Right hindlimb (tissue), 1 donor: ENCODE measurements around the gene PPIB.
"Not testable (repeated sequence)": the region's sequence is repeated elsewhere in the genome, so short reads cannot be mapped to it uniquely, and the experiment has no call there.

Experiments used
- DNase-seq: peaks from one replicate; pipeline ENCODE4 v3.0.0-alpha.2; 2018

Gene PPIB

DNA sequence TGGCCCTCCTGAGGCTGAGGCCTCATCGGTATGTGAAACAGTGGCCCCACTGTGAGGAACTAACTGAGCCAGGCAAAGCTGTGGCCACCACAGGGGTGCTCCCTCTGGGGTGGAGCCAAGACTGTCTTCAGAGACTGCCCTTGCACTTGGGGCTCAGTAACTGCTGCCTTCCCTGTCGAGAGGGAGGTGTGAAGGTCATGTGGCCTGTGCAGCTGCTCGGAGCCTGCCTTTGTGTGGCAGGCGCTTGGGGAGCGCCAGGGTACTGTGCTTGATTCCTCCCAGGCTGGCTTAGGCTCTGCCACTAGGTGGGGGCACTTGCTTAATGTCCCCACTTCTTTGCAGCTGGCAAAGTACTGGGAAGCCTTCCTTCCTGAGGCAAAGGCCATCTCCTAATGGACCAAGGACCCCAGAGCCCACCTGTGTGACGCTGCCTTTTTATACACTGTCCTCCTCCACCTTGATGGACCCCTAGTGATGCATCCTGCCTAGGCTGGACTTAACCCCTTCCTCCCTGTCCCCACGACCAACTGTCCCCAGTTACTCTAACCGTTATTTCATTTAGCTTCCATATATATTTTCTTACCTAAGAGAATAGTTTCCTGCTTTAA lies 25.5 kb downstream of the PPIB start:
- DNase-seq, result no peak

DNA sequence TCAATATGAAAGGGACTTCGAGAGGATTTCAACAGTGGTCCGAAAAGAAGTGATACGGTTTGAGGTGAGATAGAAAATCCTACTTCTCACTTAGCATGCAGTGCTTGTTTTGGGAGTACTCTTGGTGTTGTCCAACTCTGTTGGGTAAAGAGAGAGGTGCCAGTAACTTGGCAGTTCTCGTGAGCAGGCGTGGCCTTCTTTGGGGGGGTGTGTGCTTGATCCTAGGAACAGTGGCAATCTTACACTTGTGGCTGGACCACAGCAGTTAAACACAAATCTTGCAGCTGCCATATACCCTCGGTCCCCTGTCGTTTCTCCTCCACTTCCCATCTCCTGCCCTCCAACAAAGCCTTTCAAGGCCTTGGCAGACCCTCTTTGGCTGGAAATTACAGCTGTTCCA lies 26.5 kb downstream of the PPIB start:
- no peak for DNase-seq

DNA sequence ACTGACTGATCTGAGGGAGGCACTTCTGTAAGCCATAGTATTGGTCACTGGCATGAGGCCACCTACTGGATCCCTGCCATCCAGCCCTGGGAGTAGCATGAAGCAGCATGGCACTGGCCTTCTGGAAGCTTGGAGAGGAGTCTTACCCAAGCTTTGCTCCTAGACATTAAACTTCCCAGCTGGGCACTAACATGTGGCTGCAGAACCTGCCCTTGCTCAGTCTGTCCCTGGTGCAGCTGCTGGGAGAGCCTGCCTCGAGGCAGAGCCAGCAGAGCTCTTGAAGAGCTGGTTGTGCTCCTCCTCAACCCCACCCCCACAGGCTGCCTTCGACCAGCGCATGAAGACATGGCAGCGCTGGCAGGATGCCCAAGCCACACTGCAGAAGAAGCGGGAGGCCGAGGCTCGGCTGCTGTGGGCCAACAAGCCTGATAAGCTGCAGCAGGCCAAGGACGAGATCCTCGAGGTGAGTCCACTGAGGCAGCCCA lies 28.4 kb downstream of the PPIB start:
- DNase-seq, result no peak

DNA sequence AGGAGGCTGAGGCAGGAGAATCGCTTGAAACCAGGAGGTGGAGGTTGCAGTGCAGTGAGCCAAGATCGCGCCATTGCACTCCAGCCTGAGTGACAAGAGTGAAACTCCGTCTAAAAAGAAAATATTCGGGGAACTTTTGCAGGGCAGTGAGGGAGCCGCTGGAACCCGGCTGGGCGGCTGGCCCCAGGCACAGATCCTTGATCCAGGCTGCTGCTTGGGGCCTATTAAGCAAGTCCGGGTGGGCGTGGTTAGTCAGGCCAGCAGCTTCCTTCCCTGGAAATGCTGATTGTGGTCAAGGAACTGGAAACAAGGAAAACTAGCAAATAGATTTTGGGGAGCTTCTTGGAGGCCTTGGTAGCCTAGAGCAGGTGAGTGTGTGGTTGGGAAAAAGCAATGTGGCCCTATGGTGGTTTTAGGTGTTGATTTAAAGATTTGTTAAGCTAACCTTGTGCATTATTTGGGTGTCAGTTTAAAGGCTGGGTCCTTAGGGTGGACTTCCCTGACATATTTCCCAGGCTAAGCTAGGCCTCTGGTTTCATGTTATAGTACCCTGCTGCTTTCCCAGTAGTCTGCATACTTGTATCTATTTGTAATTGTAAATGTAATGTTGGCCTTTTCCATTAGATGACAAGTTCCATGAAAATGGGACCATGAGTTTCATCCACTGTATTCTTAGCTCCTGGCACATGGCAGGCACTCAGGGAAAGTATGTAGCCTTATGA lies 29.0 kb downstream of the PPIB start:
- no peak for DNase-seq

DNA sequence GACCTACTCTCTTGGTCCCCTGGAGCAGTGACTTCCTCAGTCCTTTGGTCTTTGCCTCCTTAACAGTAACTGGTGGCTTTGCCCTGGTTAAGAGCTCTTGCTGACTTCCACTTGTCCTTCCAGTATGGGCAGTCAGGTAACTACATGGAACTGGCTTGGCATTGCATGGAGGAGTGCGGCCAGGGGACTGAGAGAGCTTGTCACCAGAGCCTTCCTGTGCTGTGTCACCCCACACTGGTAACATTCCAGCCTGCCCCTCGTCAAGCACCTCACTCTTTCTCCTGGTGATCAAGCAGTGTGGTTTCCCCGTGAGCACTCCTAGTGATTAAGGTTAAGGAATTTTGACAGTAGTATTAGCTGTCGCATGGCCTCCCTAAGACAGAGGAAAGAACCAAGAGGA lies 30.6 kb downstream of the PPIB start:
- no peak for DNase-seq

DNA sequence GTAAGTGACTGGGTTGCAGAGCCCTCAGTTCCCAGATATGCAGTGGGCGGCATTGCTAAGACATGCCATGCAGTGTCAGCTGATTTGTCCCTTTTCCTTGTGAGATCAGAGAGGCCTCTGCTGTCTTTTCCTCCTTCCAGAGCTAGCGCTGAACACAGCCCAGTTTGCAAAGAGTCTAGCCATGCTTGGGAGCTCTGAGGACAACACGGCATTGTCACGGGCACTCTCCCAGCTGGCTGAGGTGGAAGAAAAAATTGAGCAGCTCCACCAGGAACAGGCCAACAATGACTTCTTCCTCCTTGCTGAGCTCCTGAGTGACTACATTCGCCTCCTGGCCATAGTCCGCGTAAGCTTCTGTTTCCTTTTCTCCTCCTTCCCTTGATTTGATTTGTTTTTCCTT lies 31.3 kb downstream of the PPIB start:
- no peak for DNase-seq

DNA sequence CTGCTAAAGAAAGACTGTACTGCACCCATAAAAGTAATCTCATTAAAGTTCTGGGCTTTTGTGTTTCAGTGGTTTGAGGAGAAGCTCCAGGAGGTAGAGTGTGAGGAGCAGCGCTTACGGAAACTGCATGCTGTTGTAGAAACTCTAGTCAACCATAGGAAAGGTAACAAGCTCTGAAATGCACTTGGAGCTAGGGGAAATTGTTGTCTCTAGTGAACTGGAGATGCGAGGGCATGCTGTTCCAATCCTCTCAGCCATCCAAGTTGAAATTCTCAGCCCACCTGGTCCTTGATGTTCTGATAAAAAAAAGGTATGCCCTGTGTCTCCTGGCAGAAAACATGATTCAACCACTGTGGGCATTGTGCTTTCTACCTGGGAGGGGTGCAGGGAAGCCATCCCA lies 32.7 kb downstream of the PPIB start:
- DNase-seq, result no peak

DNA sequence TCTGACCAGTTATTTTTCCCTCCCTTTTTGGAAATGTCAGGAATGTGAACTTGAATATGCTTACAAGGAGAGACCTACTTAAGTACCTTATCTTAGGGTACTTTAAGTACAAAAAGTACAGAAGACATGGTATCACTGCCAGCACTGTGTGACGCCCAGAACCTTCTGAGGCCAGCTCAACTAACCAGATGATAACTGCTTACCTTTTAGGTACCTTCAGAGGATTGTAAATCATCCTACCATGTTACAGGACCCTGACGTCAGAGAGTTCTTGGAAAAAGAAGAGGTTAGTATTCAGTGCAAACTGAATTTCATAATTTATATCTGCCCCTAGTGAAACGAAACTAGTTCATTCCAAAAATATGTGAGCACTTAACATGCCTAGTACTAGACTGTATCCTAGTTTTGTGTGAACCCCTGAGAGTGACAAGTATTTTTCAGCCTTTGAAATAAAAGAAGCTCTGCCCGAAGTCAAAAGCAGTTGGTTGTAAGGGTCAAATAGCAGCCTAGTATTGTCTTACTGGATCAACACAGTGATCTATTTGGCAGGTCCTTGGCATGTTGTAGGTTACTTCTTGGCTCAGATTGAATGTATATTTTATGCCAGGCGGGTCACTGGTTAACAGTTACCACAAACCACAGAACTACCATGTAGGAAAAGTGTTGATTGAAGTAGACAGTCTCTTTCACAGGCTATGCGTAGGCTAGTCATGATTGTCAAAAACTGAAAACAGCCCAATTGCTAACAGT lies 35.1 kb downstream of the PPIB start:
- no peak for DNase-seq

DNA sequence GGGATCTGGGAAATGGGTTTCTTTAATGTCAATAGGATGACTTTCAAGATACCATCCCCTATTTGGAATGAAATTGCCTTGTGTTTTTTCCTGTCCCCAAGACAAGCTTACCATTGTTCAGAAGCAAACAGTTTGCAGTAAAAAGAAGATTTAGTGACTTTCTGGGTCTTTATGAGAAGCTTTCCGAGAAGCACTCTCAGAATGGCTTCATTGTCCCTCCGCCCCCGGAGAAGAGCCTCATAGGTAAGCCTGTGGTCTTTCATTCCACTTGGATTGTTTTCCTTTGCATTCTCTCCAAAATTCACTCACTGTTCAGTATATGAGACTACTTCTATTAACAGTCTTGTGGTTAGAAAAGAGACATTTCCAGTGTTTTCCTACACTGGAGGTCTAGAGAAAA lies 36.8 kb downstream of the PPIB start:
- DNase-seq, result no peak

DNA sequence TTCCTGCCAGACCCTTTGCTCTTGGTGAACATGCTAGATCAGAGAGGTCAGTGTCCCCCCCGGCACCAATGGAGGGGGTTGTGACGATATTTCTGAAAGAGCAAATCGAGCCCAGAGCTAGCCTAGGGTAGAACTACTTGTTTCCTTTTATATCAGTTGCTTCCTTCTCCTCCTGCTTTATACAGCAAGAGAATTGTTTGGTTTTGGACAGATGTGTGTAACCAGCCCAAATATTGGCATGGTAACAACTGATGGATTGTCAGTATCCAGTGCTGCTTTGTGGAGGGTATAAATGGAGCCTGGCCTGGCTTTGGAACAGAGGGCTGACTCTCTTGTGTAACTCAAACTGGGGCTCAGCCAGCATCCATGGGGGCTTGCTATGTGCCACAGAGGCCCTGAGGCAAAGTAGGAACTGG lies 39.9 kb downstream of the PPIB start:
- DNase-seq, result no peak

DNA sequence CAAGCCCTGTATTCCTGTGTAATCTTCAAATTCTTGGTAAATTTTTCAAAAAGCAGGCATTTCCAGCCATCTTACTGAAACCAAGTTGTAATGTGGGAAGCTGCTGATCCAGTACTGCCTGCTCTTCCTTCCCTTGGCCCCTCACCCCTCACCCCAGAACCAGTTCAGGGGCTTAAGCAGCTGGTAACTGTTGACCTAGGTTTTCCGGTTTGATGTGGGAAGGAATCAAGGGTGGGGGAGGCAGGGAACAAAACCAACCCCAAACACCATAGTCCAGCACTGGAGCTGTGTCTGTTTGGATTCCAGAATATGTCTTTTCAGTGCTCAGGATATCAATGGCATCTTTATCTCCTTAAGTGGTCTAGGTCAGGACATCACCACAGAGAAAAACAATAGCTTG lies 40.4 kb downstream of the PPIB start:
- DNase-seq, result no peak

DNA sequence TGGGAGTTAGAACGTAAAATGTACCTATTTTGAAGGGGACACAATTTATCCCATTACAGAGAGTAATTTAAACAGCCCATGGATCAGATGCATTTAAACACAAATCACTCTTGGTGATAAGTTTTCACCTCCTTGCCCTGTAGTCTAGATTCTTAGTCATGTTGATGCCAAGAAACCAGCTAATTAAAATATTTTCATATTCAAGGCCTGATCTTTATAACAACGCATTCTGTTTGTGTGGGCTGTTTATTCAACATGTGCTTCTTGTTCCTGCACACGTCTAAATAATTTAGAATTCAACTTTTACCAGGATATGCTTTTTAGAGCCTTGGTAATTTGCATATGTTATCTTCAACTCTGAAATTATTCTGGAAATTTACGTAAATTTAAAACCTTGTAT lies 41.2 kb downstream of the PPIB start:
- DNase-seq, result no peak

DNA sequence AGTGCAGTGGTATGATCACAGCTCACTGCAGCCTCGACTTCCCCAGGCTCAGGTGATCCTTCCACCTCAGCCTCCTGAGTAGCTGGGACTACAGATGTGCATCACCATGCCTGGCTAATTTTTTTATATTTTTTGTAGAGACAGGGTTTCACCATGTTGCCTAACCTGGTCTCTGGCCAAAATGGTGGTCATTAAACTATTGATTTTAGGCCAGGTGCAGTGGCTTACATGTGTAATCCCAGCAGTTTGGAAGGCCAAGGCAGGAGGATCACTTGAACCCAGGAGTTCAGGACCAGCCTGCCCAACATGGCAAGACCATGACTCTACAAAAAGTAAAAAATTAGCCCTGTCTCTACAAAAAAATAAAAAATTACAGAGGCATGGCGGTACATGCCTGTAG lies 42.5 kb downstream of the PPIB start:
- DNase-seq, result not testable (repeated sequence)

DNA sequence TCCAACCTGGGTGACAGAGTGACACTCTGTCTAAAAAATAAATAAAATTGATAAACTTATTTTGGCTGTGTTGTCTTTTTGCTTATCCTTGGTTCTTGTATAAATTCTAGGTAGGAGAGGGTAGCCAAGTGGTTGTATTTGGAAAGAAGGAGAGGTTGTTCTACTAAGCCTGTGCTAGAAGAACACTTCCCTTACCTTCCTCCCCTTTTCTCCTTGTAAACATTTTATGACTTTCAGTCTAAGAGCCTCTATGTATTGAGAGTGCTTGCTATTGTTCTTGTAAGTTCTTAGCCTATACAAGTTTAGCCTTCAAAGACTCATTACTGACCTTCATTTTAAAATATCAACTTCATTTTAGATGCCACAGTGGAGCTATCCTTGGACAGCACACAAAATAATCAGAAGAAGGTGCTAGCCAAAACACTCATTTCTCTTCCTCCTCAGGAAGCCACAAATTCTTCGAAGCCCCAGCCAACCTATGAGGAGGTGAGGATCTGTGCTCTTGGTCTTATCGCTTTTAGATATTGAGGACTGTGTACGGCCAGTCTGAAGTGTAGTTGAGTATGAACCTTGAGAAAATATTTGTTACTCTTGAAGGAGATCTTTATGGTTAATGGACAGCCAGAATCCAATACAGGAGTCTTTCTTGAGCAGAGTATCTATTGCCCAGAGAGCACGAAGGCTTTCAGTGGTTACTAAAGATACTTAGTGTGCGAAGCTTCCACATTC lies 44.9 kb downstream of the PPIB start:
- DNase-seq, result no peak

DNA sequence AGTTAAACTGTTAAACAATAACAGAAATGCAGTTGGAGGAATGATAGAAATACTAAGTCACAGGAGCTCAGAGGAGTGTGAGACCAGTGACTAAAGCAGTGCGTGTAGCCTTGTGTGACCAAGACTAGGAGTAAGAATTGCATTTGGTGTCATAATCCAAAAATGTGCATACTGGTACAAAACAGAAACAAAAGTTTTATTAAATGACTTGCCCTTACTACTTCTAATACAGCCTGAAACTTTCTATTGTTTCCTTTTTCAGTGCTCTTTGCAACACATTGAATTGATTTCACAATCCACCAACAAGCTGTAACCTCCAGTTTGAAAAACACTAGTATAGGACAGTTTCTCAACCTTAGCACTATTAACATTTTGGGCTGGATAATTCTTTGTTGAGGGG lies 49.9 kb downstream of the PPIB start:
- no peak for DNase-seq

DNA sequence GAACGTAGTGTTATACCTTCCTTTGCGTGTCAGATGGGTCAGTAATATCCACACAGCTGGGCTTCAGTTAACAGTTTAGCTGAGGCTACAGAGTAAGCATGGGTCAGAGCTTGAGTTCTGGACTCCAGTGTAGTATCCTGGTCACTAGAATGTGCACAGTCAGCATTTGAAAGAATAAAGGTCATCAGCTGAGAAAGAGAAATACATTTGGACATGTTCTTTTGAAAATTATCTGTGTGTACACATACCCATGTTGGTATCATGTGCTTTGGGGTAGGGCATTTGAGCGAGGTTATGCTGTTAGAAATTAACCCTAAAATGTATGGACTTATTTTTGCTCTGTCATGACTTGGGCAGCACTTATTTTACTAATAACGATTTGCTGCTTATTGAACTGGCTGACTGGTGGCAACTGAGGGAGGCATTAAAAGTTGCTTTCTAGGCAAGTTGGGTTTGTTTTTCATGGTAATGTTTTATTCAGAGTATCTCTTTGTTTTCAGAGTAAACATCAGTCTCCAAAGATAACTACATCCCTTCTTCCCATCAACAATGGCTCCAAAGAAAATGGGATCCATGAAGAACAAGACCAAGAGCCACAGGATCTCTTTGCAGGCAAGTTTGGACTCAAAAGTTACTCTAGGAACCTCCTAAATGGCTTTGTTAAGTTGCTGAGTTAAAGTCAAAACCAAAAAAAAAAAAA lies 50.6 kb downstream of the PPIB start:
- DNase-seq, result no peak

DNA sequence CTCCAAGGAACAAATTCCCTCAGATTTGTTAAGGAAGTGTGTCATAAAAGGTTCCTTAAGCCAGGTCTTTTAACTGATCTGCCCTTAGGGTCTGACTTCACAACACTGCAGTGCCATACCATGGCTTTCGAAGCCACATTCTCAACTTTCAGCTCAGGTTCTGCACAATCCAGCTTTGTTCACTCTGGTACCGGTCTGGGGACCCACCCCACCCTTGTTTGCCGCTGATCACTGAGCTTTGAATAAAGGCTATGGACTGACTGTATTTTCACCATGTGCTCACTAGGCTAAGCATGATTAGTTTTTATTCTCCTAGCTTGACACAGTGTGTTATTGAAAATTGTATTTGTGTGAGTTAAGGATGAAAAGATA lies 51.2 kb downstream of the PPIB start:
- DNase-seq, result no peak

DNA sequence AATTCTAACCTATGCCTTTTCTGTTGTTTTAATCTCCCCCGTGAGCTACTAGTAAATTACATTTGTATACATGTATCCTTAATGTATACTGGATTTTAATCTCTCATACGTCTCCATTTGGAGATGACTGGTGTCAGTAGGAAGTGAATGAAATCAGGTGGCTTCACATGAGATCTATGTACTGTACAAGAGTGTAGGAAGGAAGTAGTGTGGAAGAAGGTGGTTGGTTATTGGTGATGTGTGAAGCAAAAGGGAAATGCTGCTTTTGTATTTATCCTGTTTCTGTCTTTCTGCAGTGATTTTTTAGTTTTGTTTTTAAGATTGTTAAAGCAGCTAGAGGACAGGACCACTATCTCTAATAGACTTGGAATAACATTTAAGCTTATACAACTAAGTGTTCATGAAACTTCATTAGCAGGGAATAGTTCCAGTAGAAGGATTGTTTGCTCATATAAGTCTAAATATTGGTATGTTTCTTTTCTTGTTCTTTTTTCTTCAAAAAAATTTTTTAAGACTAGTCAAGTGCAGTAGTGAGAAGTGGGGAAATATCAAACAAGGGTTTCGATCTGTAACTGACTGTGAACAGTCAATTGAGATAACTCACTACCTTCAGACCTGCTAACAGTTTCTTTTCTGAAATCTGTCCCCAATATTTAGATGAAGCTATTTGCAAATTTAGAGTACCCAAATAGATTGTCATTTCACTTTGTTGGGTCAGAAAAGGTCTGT lies 51.7 kb downstream of the PPIB start:
- DNase-seq, result no peak

DNA sequence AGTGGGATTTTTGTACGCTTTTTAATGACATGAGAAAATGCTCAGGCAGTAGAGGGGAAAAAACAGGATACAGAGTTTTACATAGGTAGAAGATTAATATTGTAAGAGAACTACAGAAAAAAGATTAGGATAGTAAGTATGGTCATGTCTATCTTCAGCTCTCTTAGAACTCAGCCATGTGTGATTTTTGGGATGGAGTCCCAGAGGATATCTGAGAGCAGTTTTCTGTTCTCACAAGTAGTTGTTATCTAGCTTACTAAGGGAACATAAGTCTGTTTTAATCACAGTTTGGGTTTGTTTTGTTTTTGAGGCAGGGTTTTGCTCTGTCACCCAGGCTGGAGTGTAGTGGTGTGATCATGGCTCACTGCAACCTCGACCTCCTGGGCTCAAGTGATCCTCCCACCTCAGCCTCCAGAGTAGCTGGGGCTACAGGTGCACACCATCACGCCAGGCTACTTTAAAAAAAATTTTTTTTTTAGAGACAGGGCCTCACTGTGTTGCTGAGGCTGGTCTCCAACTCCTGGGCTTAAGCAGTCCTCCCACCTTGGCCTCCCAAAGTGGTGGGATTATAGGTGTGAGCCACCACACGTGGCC lies 52.6 kb downstream of the PPIB start:
- DNase-seq, result not testable (repeated sequence)

DNA sequence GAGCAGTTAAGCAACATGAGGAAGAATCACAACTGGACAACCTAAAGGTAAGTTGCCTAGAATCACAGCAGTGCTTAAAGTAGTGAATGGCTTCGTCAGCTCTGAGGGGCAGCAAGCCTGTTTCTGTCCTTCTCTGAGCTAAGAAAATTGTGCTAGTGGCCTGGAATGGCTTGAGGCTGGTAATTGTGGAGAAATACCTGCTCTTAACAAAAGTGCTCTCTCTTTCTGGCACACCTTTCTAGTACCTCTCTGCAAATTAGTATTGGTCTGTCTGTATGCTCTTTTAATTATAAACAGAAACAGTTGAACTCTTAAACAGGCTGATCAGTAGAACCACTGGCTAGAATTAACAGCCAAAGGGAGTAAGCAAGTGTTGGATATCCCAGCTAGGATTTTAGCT lies 55.5 kb downstream of the PPIB start:
- no peak for DNase-seq
